Activated B cell treated with CpG ODN at 0.5 μM for 24 hours (primary cell): ENCODE measurements around the gene GMFB. TPM values are rescaled to one million over a fixed set of nuclear protein-coding genes. Genes with fewer than 3 reads are reported as not detected.

Source experiments
- ATAC-seq: fragments of 200-7000 bp; cut with Tn5 transposase; one replicate; pipeline ENCODE4 v1.10.0; 2021; ENCODE audit warnings: low read depth, mild to moderate bottlenecking, moderate library complexity
- CTCF ChIA-PET: fragments of 350-600 bp; sonication (Branson Sonifier 250); formaldehyde crosslinking; loops from one replicate; lab custom pipeline; 2021; ENCODE audit warnings: antibody characterized with exemption; lab: Charles Lee
- POLR2A ChIA-PET: fragments of 350-600 bp; sonication (Branson Sonifier 250); formaldehyde crosslinking; loops from one replicate; lab custom pipeline; 2021; ENCODE audit warnings: antibody characterized with exemption; lab: Charles Lee
- DNase-seq: peaks from one replicate; pipeline ENCODE4 v3.0.0; 2022
- H3K27ac Mint-ChIP-seq: one replicate; pipeline ENCODE4 v1.8.0; 2020; ENCODE audit warnings: mixed read lengths
- H3K27me3 Mint-ChIP-seq: one replicate; pipeline ENCODE4 v1.8.0; 2021; ENCODE audit warnings: mixed read lengths
- H3K36me3 Mint-ChIP-seq: one replicate; pipeline ENCODE4 v1.8.0; 2021; ENCODE audit warnings: low read depth, mixed read lengths
- H3K4me1 Mint-ChIP-seq: one replicate; pipeline ENCODE4 v1.8.0; 2021; ENCODE audit warnings: mixed read lengths
- H3K4me3 Mint-ChIP-seq: one replicate; pipeline ENCODE4 v1.8.0; 2020; ENCODE audit warnings: mild to moderate bottlenecking, mixed read lengths
- H3K9me3 Mint-ChIP-seq: one replicate; pipeline ENCODE4 v1.8.0; 2020; ENCODE audit warnings: mixed read lengths
- intact Hi-C: fragments of 100-400 bp; cut with micrococcal nuclease; formaldehyde crosslinking; loops from one replicate; pipeline ENCODE4 v1.15.1; 2024
- total RNA-seq: library from RNA; stranded (reverse); gene quantifications from 2 replicates; pipeline ENCODE4 v1.2.3, GENCODE V29; 2022
- TF ChIP-seq, protein P1 (sequence below): fragments of 200-600 bp; IDR thresholded peaks from one replicate; pipeline ENCODE4 v1.8.0; 2022; ENCODE audit warnings: antibody characterized with exemption, mild to moderate bottlenecking

GMFB gene
- total RNA-seq, 1 donor from 2014 or later: 43.0 TPM

- POLR2A ChIA-PET: no interaction called here
- Mint-ChIP-seq H3K27me3 (peaks cover 10% of the 10 kb centered on the region), H3K36me3 (no peaks in the 10 kb centered on the region), H3K27ac (no peak overlapping the region), H3K4me3 (no peak overlapping the region), H3K4me1 (peaks cover 6% of the 10 kb centered on the region), H3K9me3 (no peaks in the 10 kb centered on the region)
- TF ChIP-seq, protein P1, sequence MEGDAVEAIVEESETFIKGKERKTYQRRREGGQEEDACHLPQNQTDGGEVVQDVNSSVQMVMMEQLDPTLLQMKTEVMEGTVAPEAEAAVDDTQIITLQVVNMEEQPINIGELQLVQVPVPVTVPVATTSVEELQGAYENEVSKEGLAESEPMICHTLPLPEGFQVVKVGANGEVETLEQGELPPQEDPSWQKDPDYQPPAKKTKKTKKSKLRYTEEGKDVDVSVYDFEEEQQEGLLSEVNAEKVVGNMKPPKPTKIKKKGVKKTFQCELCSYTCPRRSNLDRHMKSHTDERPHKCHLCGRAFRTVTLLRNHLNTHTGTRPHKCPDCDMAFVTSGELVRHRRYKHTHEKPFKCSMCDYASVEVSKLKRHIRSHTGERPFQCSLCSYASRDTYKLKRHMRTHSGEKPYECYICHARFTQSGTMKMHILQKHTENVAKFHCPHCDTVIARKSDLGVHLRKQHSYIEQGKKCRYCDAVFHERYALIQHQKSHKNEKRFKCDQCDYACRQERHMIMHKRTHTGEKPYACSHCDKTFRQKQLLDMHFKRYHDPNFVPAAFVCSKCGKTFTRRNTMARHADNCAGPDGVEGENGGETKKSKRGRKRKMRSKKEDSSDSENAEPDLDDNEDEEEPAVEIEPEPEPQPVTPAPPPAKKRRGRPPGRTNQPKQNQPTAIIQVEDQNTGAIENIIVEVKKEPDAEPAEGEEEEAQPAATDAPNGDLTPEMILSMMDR: no peak
- DNase-seq (no peak), ATAC-seq (no peak)
- CTCF ChIA-PET: interaction anchor here (0.7 kb wide), 1 partner anchor 9 kb away, joined by 6 read pairs; no protein-coding TSS in a partner anchor
- intact Hi-C loops: no loop called here
Observed at GRCh38 chr14:54451121-54451601, 37.6 kb downstream of the GMFB start.

GRCh38 chr14:54450535-54450934 is 38.2 kb downstream of the GMFB start:
- ChIA-PET POLR2A (no interaction called here), CTCF (interaction anchor here (0.7 kb wide), 1 partner anchor 8 kb away, joined by 6 read pairs; no protein-coding TSS in a partner anchor)
- Mint-ChIP-seq H3K27me3 (peaks cover 13% of the 10 kb centered on the region), H3K4me1 (peaks cover 6% of the 10 kb centered on the region), H3K9me3 (no peaks in the 10 kb centered on the region), H3K4me3 (no peak overlapping the region), H3K36me3 (no peaks in the 10 kb centered on the region), H3K27ac (peak overlapping the region; percentile 2)
- TF ChIP-seq, protein P1: no peak
- intact Hi-C loops: no loop called here
- no peak for DNase-seq
- peak; percentile 89 for ATAC-seq

DNA sequence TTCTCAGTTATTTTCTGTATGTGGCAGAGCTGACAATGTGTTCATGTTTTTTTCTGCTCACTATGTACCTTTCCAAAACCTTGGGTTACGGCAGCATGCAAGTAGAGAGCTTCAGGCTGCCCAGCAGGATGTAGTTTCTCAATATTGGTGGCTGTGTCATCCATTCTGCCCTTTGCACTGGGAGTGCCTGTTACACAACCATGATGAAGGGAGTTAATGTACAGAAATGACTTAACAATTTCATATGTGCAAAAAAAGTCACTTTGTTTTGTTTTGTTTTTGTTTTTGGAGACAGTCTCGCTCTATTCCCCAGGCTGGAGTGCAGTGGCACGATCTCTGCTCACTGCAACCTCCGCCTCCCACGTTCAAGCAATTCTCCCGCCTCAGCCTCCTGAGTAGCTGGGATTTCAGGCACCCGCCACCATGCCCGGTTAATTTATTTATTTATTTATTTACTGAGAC is 41.5 kb downstream of the GMFB start:
- ChIA-PET CTCF (interaction anchor here (1.6 kb wide), 1 partner anchor 11 kb away, joined by 3 read pairs; no protein-coding TSS in a partner anchor), POLR2A (interaction anchor here (0.7 kb wide), 1 partner anchor 824 kb away, joined by 5 read pairs; the partner anchor contains the start of gene FBXO34)
- TF ChIP-seq, protein P1: no peak
- no peaks in the 10 kb centered on the region for H3K9me3 Mint-ChIP-seq
- peaks cover 6% of the 10 kb centered on the region for H3K4me1 Mint-ChIP-seq
- H3K4me3 Mint-ChIP-seq: no peak overlapping the region
- no peaks in the 10 kb centered on the region for H3K36me3 Mint-ChIP-seq
- ATAC-seq (no peak), DNase-seq (no peak)
- H3K27me3 Mint-ChIP-seq: peaks cover 13% of the 10 kb centered on the region
- H3K27ac Mint-ChIP-seq: no peak overlapping the region
- intact Hi-C loops: no loop called here

DNA sequence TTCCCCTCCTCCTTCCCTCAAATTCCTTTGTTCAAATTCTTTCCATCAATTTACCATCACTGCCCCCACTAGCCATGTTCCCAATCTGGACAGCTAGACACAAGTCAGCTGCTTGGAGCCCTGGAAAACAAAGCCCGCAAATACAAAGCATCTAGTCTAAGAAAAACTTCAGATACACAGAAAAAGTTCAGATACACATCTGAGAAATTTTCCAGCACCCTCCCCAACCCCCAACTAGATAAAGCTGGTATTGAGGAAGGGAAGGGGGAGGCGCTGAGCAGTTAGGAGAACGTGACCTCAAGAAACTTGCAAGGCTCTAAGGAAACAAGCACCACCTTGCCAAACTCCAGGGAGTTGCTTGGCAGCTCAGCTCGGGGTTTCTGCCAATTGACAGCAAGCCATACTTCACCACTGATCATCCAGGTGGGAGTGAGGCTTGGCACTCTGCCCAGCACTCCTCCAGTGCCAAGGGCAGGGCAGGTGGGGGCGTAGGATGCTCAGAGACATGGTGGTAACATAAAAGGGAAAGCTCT is 42.6 kb downstream of the GMFB start:
- TF ChIP-seq, protein P1: no peak
- H3K36me3 Mint-ChIP-seq: no peaks in the 10 kb centered on the region
- H3K27me3 Mint-ChIP-seq: peaks cover 13% of the 10 kb centered on the region
- no peak for DNase-seq
- H3K9me3 Mint-ChIP-seq: no peaks in the 10 kb centered on the region
- H3K4me1 Mint-ChIP-seq: peaks cover 15% of the 10 kb centered on the region
- ChIA-PET POLR2A (interaction anchor here (0.6 kb wide), 1 partner anchor 594 kb away, joined by 5 read pairs; no protein-coding TSS in a partner anchor), CTCF (interaction anchor here (0.7 to 1.6 kb wide), 2 partner anchors 10 to 13 kb away, joined by 3 read pairs; no protein-coding TSS in a partner anchor)
- intact Hi-C loops: no loop called here
- no peak overlapping the region for H3K4me3 Mint-ChIP-seq
- ATAC-seq: no peak
- H3K27ac Mint-ChIP-seq: no peak overlapping the region

DNA sequence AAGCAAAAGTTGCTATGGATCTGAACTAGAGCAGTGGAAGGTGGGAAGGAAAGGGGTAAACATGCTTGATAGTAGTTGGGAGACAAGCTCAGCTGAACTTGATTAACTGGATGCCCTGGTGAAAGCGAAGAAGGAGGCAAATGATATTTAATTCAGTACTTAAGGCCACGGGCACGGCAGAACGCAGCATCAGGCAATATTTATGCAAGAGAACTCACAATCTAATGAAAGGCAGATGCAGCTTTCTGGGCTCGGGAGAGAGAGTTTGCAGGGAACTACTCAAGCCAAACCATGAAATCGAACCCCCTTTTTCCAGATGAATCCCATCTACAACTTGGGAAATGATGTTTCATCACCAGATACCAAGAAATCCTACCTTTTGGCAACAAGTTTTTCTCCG is 44.1 kb downstream of the GMFB start:
- Mint-ChIP-seq H3K36me3 (peaks cover 2% of the 10 kb centered on the region), H3K4me3 (no peak overlapping the region), H3K27ac (no peak overlapping the region), H3K4me1 (peaks cover 19% of the 10 kb centered on the region), H3K27me3 (peaks cover 13% of the 10 kb centered on the region), H3K9me3 (no peaks in the 10 kb centered on the region)
- DNase-seq (no peak), ATAC-seq (no peak)
- POLR2A ChIA-PET: no interaction called here
- TF ChIP-seq, protein P1: no peak
- CTCF ChIA-PET: no interaction called here
- intact Hi-C loops: loop anchor here (5.0 kb wide), 2 partner anchors 328 to 1673 kb away; partner anchors contain the start of gene PELI2
